K562 (cell line): ENCODE data around the gene RGS3. TPM values are rescaled to one million over a fixed set of nuclear protein-coding genes. Genes with fewer than 3 reads are reported as not detected.

Experiments
- ATF4 ChIP-seq: fragments of 450-650 bp; formaldehyde crosslinking; IDR thresholded peaks from 2 replicates; pipeline ENCODE4 v1.4.0; 2022; ENCODE audit warnings: mild to moderate bottlenecking, moderate library complexity
- CAMTA2 ChIP-seq: fragments of 250-450 bp; sonication (Bioruptor Pico); conservative IDR thresholded peaks from 2 replicates; pipeline ENCODE4 v1.5.1; 2022
- FOXJ2 ChIP-seq: fragments of 200-800 bp; sonication (Bioruptor generic); IDR thresholded peaks from 2 replicates; pipeline ENCODE4 v1.6.1; 2016; ENCODE audit warnings: missing genetic modification characterization, missing compliant biosample characterization
- GATA2 ChIP-seq: sonication (generic); formaldehyde crosslinking; IDR thresholded peaks from 2 replicates; pipeline ENCODE4 v1.4.0; 2020; ENCODE audit warnings: mild to moderate bottlenecking, missing genetic modification reagents
- HIVEP1 ChIP-seq: fragments of 250-450 bp; sonication (Bioruptor Pico); IDR thresholded peaks from 2 replicates; pipeline ENCODE4 v1.4.0; 2020; ENCODE audit warnings: mild to moderate bottlenecking
- HLTF ChIP-seq: fragments of 450-650 bp; IDR thresholded peaks from 2 replicates; pipeline ENCODE4 v1.6.1; 2016
- JUND ChIP-seq, 2 experiments: IDR thresholded peaks; 2 replicates in 1 of 2; 3 replicates in 1 of 2; pipeline ENCODE4 v1.6.1; 2011; ENCODE audit warnings: borderline replicate concordance in 2 of 2, low read depth in 2 of 2, low read length in 2 of 2, improper control_type of control experiment in 1 of 2, missing biosample characterization in 1 of 2, missing genetic modification characterization in 1 of 2, missing genetic modification reagents in 1 of 2
- KDM5B ChIP-seq: fragments of 200-600 bp; sonication (generic); IDR thresholded peaks from 2 replicates; pipeline ENCODE4 v1.6.1; 2012; ENCODE audit warnings: low read depth, mild to moderate bottlenecking, moderate library complexity, low read length, control low read depth, inconsistent platforms; ENCODE audit not compliant: insufficient replicate concordance
- MTF1 ChIP-seq: fragments of 250-450 bp; sonication (Bioruptor Pico); IDR thresholded peaks from 2 replicates; pipeline ENCODE4 v1.9.0; 2021; ENCODE audit warnings: moderate library complexity, mild to moderate bottlenecking, inconsistent platforms, borderline replicate concordance
- RFX1 ChIP-seq: fragments of 450-650 bp; IDR thresholded peaks from 2 replicates; pipeline ENCODE4 v1.6.1; 2016; ENCODE audit warnings: mild to moderate bottlenecking, moderate library complexity
- TGIF2 ChIP-seq: sonication (generic); formaldehyde crosslinking; IDR thresholded peaks from 2 replicates; pipeline ENCODE4 v1.8.1; 2022; ENCODE audit warnings: mild to moderate bottlenecking, missing genetic modification reagents, moderate library complexity
- XRCC5 ChIP-seq: fragments of 200-400 bp; formaldehyde crosslinking; IDR thresholded peaks from 2 replicates; pipeline ENCODE4 v1.6.1; 2017; ENCODE audit warnings: low read depth, mild to moderate bottlenecking, low read length
- ZFX ChIP-seq: sonication (generic); formaldehyde crosslinking; IDR thresholded peaks from 2 replicates; pipeline ENCODE4 v1.8.0; 2022; ENCODE audit warnings: mild to moderate bottlenecking, missing genetic modification reagents, moderate library complexity
- ZNF146 ChIP-seq: IDR thresholded peaks from one replicate; pipeline ENCODE4 v1.6.1; 2018; ENCODE audit warnings: missing compliant biosample characterization; ENCODE audit not compliant: unreplicated experiment
- ZNF224 ChIP-seq: sonication (generic); formaldehyde crosslinking; IDR thresholded peaks from 2 replicates; pipeline ENCODE4 v1.8.0; 2022; ENCODE audit warnings: mild to moderate bottlenecking, missing genetic modification reagents
- polyA plus RNA-seq, 8 experiments: library from polyadenylated mRNA; depleted of rRNA in 4 of 8; stranded (reverse) in 5 of 8; unstranded in 3 of 8; fragments of >200 nt; fragmentation: Nextera tagmentation in 2 of 8; fragmentation: Illumina TruSeq in 1 of 8; extraction: Ambion mirVana in 2 of 8; extraction: Trizol in 1 of 8; gene quantifications; 2 replicates each; pipeline versions ENCODE4 v1.2.1 to v1.2.3, GENCODE V29; 2011 to 2014; ENCODE audit warnings: inconsistent platforms in 1 of 8, missing spikeins in 1 of 8
- total RNA-seq, 7 experiments: library from RNA; depleted of rRNA in 6 of 7; stranded (reverse); fragments of >200 nt in 6 of 7; fragmentation: Illumina TruSeq in 2 of 7; extraction: Trizol in 2 of 7; gene quantifications; 2 replicates each; pipeline versions ENCODE4 v1.2.1 to v1.2.3, GENCODE V29; 2011 to 2021; ENCODE audit warnings: low replicate concordance in 1 of 7
- TF ChIP-seq, protein P1 (sequence below): fragments of 250-450 bp; sonication (Bioruptor Pico); IDR thresholded peaks from 2 replicates; pipeline ENCODE4 v1.4.0; 2020; ENCODE audit warnings: mild to moderate bottlenecking
- TF ChIP-seq, protein P2 (sequence below): sonication (generic); formaldehyde crosslinking; IDR thresholded peaks from 2 replicates; pipeline ENCODE4 v1.8.1; 2023; ENCODE audit warnings: mild to moderate bottlenecking, missing genetic modification reagents

Gene RGS3
- total and polyA plus RNA-seq, 9 of the 15 experiments (the other 6 are each of a cell fraction or from before 2014, with no cell fraction given): 0.08 to 2.9 (median 0.95) TPM

DNA sequence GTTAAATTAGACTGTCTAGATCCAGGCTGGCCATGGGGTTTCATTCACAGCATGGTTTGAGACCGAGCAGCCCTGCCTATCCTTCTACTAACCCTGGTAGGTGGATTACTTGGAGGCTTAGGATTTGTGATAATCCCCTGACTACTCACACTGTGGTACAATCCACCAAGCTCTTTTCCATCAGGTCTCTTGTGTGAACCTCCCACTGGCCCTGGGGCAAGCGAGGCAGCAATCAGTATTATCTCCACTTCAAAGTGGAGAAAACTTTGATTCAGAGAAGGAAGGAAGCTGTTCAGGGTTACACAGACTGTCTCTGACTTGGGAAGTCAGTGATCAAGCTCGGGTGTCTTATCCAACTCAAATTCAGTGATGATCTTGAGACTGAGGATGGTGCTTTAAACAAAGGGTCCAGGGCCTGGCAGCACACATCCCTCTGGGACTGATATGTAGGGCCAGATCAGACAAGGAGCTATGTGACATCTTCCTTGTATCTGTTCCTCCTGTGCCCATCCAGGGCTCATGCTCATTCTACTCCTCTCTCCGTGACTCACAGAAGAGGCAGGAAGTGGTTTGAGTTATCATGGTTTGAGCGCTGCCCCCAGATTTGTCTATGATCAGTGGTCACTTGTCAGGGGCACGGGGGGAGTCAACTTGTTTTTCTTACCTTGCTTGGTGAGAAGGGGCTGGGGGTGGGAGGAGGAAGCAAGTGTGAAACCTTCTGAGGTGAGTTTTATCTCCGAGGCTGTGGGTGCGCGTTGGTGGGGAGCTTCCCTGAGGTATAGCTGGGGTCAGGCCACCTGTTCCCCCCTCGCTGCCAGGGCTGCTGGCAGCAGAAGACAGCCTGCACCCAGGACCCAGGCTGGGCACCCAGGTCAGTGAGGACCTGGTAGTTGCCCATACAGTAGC, 48.6 kb downstream of the RGS3 start (continued):
- TF ChIP-seq, protein P1, sequence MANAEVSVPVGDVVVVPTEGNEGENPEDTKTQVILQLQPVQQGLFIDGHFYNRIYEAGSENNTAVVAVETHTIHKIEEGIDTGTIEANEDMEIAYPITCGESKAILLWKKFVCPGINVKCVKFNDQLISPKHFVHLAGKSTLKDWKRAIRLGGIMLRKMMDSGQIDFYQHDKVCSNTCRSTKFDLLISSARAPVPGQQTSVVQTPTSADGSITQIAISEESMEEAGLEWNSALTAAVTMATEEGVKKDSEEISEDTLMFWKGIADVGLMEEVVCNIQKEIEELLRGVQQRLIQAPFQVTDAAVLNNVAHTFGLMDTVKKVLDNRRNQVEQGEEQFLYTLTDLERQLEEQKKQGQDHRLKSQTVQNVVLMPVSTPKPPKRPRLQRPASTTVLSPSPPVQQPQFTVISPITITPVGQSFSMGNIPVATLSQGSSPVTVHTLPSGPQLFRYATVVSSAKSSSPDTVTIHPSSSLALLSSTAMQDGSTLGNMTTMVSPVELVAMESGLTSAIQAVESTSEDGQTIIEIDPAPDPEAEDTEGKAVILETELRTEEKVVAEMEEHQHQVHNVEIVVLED: no peak
- TF ChIP-seq MTF1 (no peak), HIVEP1 (CRISPR knock-in tag) (no peak), GATA2 (CRISPR knock-in tag) (no peak), ZNF224 (CRISPR knock-in tag) (no peak), ATF4 (CRISPR knock-in tag) (no peak), RFX1 (no peak), TGIF2 (no peak), ZNF146 (no peak), FOXJ2 (no peak), JUND (IDR thresholded peaks at IDR 0.05; ENCODE audit: borderline replicate concordance, low read depth, low read length) (peak; percentile 56; the same call in 1 of the 2 replicates), JUND (tag; IDR thresholded peaks at IDR 0.05; ENCODE audit: borderline replicate concordance, low read depth, low read length) (no peak; the same call in 2 of the 3 replicates), CAMTA2 (CRISPR knock-in tag) (no peak), HLTF (no peak), KDM5B (no peak), XRCC5 (no peak), ZFX (no peak)
- TF ChIP-seq, protein P2, sequence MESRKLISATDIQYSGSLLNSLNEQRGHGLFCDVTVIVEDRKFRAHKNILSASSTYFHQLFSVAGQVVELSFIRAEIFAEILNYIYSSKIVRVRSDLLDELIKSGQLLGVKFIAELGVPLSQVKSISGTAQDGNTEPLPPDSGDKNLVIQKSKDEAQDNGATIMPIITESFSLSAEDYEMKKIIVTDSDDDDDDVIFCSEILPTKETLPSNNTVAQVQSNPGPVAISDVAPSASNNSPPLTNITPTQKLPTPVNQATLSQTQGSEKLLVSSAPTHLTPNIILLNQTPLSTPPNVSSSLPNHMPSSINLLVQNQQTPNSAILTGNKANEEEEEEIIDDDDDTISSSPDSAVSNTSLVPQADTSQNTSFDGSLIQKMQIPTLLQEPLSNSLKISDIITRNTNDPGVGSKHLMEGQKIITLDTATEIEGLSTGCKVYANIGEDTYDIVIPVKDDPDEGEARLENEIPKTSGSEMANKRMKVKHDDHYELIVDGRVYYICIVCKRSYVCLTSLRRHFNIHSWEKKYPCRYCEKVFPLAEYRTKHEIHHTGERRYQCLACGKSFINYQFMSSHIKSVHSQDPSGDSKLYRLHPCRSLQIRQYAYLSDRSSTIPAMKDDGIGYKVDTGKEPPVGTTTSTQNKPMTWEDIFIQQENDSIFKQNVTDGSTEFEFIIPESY (CRISPR knock-in tag): no peak
- TF ChIP-seq, all 486 proteins: peak for 8
